SIG-M5 (cell line): ENCODE results near the gene CPSF2.
"Not testable (repeated sequence)": the region's sequence is repeated elsewhere in the genome, so short reads cannot be mapped to it uniquely, and the experiment has no call there.

Source experiments
- DNase-seq: peaks from one replicate; lab custom pipeline; 2025; lab: John Stamatoyannopoulos, UW

CPSF2 gene

DNA sequence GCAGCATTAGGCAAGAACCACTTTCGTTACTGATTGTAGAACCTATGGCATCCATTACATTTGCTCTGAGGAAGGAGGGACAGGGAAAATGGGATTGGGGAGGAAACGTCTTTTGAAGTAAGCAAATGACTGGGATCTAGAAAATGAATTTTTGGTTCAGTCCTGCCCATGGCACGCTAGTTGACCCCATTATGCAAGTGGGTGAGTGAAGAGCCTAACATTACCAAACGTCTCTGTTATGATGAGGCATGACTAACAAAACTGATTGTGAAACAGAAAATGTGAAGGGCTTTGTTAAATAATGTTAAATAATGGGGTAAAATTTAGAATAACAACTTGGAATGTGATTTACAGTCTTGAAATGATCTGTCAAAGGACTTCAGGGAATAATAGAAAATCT lies 38.9 kb downstream of the CPSF2 start:
- DNase-seq, result no peak

DNA sequence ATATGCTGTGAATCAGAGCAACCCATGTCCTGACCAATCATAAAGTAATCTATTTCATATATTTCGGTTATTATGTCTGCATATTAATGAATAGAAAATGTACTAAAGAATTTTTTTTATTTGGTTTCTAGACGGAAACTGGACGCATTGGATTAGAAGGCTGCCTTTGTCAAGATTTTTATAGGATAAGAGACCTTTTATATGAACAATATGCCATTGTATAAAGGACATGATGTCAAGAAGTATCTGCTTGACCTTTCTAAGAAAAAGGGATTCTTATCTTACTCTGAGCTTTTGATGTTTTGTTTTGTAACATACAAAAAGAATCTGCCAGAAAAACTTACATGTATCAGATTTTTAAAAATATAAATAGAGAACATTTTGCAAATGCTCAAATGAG lies 39.8 kb downstream of the CPSF2 start:
- DNase-seq, result no peak

- DNase-seq, result no peak
These were observed 43.2 kb downstream of the CPSF2 start for GRCh38 chr14:92164958-92165357.

DNA sequence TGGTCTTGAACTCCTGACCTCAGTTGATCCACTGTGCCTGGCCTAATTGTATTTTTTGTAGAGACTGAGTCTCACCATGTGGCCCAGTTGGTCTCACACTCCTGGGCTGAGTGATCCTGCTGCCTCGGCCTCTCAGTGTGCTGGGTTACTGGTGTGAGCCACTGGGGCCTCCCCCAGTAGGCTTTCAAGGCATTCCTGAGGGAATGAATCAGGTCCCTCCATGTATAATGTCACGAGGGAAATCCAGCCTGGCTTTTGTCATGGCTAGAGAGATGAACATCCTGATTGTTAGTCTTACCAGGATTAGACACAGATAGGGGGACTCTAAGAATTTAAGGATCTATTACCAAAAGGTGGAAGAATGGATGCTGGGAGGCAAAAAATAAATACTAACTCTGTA lies 51.9 kb downstream of the CPSF2 start:
- DNase-seq, result no peak

GRCh38 chr14:92175811-92176210 lies 54.0 kb downstream of the CPSF2 start:
- no peak for DNase-seq

DNA sequence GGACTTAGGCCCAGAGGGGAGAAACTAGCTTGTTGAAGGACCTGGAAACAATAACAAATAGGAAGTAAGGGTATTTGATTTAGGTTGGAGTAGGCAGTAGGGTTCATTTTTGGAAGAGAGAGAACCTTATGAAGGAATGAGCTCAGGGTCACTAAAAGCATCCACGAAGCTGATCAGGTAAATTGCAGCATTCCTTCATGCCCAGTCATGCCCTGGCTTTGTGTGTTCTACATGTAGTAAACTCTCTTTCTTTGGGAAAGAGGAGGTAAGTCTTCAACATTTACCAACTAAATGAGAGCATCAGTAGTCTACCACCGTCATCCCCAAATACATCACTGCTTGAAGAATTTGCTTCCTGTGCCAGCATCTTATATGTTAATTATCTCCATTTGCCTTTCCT lies 54.7 kb downstream of the CPSF2 start:
- DNase-seq, result no peak

GRCh38 chr14:92179178-92179577 lies 57.4 kb downstream of the CPSF2 start:
- not testable (repeated sequence) for DNase-seq

- no peak for DNase-seq
These were observed 63.8 kb downstream of the CPSF2 start for GRCh38 chr14:92185559-92185958.

DNA sequence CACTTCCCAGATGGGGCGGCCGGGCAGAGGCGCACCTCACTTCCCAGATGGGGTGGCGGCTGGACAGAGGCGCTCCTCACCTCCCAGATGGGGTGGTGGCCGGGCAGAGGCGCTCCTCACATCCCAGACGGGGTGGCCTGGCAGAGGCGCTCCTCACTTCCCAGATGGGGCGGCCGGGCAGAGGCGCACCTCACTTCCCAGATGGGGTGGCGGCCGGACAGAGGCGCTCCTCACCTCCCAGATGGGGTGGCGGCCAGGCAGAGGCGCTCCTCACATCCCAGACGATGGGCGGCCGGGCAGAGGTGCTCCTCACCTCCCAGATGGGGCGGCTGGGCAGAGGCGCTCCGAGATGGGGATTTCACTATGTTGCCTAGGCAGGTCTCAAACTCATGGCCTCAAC lies 65.8 kb downstream of the CPSF2 start:
- DNase-seq, result not testable (repeated sequence)

DNA sequence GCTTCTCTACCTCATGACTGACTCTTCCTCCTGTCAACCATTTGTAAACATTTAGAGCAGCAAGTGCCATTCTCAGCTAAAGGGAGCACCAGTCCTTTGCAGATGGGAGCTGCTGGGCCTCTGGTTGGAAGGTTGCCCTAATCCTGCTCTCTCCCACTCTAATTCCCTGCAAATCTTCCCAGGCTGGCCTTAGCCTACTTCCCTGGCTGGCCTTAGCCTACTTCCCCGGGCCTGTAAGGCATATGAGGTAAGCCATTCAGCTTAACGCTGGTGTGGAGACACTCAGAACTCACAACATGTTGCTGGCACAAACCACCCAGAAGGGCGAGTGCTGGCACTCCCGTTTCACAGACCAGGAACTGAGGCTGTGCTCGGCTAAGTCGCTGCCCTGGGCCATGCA lies 69.0 kb downstream of the CPSF2 start:
- DNase-seq, result no peak

GRCh38 chr14:92198804-92199203 lies 77.0 kb downstream of the CPSF2 start:
- DNase-seq, result no peak

DNA sequence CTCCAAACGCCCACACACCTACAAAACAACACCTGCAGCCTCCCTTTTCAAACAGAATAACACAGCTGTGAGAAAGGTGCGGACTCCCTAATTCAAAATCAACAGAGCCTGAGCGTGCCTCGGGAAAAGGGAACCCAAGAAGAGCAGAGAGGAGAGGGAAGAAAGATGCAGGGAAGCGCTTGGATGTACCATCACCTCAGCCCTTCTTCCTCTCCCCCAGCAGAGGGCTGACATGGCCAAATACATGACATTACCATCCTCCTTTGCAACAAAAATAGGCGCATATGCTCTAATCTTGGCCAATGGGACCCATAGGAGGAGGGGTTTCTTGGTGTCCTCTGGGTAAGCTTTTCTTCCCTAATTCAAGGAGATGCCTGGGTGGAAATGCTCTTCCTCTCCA lies 78.0 kb downstream of the CPSF2 start:
- no peak for DNase-seq

GRCh38 chr14:92203116-92203515 lies 81.3 kb downstream of the CPSF2 start:
- DNase-seq, result no peak

DNA sequence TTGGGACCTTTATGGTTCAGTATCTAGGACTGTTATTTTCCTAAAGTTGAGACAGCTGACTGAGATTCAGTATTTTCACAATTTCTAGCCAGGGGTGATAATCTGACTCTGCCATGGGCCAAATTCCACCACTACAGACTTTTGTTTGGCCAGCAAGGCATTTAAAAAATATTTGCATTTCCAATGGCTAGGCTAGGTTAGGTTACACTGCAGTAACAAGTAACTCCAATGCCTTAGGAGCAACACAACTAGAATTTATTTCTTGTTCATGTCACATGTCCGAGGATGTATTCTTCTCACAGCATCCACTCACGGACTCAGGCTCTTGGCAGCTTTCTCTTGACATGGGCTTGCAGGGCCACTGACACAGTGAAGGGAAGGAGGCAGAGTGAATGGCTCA lies 83.0 kb downstream of the CPSF2 start:
- DNase-seq, result no peak

DNA sequence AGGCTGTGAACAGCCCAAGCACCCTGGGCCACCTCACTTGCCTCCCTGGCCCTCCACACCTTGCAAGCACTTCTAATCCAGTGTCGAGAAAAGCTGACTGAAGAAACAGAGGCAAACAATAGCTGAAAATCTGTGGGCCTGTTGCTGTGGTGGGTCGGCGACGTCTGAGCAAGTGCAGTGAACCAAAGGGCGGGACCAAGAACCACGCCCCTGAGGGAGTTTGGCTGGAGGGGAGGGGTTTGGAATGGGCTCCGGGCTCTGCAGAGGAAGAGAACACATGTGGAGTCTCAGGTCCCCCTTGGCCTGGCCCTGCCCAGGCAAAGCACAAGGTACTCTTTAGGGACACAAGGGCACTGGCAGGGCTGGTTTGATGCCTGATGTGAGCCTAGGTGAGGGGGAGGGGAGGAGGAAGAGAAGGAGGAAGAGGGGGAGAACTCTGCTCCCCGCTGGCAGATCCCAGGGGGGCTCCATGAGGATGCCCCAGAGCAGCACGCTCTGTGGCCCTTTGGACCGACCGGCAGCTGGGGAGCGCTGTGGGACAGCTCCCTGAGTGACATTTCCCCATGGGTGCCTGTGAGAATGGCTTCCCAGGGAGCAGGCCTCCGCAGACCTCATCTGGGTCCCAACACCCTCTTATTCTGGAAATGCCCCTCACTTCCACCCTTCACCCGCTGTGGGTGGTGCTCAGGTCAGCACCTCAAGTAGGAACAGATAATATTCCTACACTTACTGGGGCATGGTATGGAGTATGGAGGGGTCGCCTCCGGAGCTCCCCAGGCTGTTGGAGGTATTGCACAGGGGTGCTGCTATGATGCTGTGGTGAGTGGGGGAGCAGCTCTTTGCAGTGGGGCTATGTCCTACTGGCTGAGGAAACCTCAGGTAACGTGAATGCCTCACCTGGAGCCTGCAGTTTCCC lies 85.5 kb downstream of the CPSF2 start:
- no peak for DNase-seq

GRCh38 chr14:92207928-92208265 lies 86.1 kb downstream of the CPSF2 start:
- DNase-seq, result no peak

DNA sequence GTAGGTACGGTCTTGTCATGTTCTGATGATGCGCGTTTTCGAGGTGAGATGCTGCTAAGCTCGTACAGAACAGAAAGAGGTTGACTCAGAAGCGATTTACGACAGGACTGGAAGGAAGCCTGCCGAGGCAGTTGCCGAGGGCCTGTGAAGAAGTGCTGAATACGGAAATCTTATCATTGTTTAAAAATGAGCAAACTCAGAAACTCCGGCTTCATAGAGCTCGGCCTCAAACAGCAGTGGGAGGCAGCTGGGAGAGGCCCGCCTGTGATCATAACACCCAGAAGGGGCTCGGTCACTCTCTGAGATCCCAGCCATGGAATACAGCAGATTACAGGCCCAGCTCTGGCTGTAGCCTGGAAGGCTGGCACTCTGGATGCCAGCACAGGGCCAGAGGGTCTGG lies 87.4 kb downstream of the CPSF2 start:
- no peak for DNase-seq

DNA sequence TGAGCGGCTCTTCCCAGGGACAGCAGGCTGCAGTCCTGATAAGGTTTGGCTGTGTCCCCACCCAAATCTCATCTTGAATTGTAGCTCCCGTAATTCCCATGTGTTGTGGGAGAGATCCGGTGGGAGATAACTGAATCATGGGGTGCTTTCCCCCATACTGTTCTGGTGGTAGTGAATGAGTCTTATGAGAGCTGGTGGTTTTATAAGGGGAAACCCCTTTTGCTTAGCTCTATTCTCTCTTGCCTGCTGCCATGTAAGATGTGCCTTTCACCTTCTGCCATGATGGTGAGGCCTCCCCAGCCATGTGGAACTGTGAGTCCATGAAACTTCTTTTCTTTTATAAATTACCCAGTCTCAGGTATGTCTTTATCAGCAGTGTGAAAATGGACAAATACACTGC lies 91.4 kb downstream of the CPSF2 start:
- DNase-seq, result not testable (repeated sequence)

- DNase-seq, result no peak
These were observed 93.8 kb downstream of the CPSF2 start for GRCh38 chr14:92215579-92215978.

- no peak for DNase-seq
These were observed 96.2 kb downstream of the CPSF2 start for GRCh38 chr14:92217936-92218335.
